Cardiac muscle cell (in vitro differentiated cells and primary cell): ENCODE data around the gene TSEN2. TPM values are rescaled to one million over a fixed set of nuclear protein-coding genes. Genes with fewer than 3 reads are reported as not detected.
A peak's percentile ranks its signal among the peaks of the same experiment; 100 is the strongest.

Experiments
- DNase-seq, 2 donors: peaks; one replicate each; pipeline versions ENCODE4 v3.0.0 to v3.0.0-alpha.2; 2010 to 2017; ENCODE audit warnings: low read depth in 1 of 2, low spot score in 1 of 2
- H3K27ac ChIP-seq: fragments of 200-600 bp; sonication (generic); 2 replicates; pipeline ENCODE4 v1.5.1; 2016
- H3K27me3 ChIP-seq: fragments of 200-600 bp; sonication (generic); 2 replicates; pipeline ENCODE4 v1.6.0; 2016; ENCODE audit warnings: control low read depth
- H3K36me3 ChIP-seq: fragments of 200-600 bp; sonication (generic); 2 replicates; pipeline ENCODE4 v1.5.1; 2016; ENCODE audit warnings: control low read depth
- H3K4me1 ChIP-seq: fragments of 200-600 bp; sonication (generic); 2 replicates; pipeline ENCODE4 v1.8.1; 2017; ENCODE audit warnings: low read depth, mild to moderate bottlenecking, mixed run types
- H3K4me3 ChIP-seq: fragments of 200-600 bp; sonication (generic); 2 replicates; pipeline ENCODE4 v1.5.1; 2016; ENCODE audit warnings: mild to moderate bottlenecking
- H3K9me3 ChIP-seq: fragments of 200-600 bp; sonication (generic); 2 replicates; pipeline ENCODE4 v1.5.1; 2017; ENCODE audit warnings: low read depth, mild to moderate bottlenecking, control low read depth
- CTCF ChIP-seq: IDR thresholded peaks from 2 replicates; pipeline ENCODE4 v1.5.1; 2012; ENCODE audit warnings: low read depth, mild to moderate bottlenecking, low read length
- polyA plus RNA-seq: library from polyadenylated mRNA; unstranded; fragments of >200 nt; fragmentation: Nextera tagmentation; extraction: Ambion mirVana; gene quantifications from 2 replicates; pipeline ENCODE4 v1.2.1, GENCODE V29; 2016
- total RNA-seq: library from RNA; depleted of rRNA; stranded (reverse); fragments of >200 nt; gene quantifications from 2 replicates; pipeline ENCODE4 v1.2.3, GENCODE V29; 2016

Gene TSEN2
- total and polyA plus RNA-seq, 2 experiments from 2014 or later: 24.4 to 25.7 TPM

- H3K27ac ChIP-seq: no peak overlapping the region
- no peaks in the 10 kb centered on the region for H3K27me3 ChIP-seq
- H3K9me3 ChIP-seq: no peaks in the 10 kb centered on the region
- H3K36me3 ChIP-seq: no peaks in the 10 kb centered on the region
- H3K4me3 ChIP-seq: no peak overlapping the region
- H3K4me1 ChIP-seq: peaks cover 11% of the 10 kb centered on the region
- DNase-seq: no peak
- TF ChIP-seq CTCF: no peak
Observed at GRCh38 chr3:12439161-12439940, 44.9 kb upstream of the TSEN2 start.

GRCh38 chr3:12440927-12441714, 43.2 kb upstream of the TSEN2 start:
- TF ChIP-seq CTCF: no peak
- Histone ChIP-seq H3K9me3 (no peaks in the 10 kb centered on the region), H3K4me1 (peaks cover 16% of the 10 kb centered on the region), H3K27me3 (no peaks in the 10 kb centered on the region), H3K36me3 (no peaks in the 10 kb centered on the region), H3K4me3 (no peak overlapping the region), H3K27ac (no peak overlapping the region)
- peak in 1 of 2 donors; percentile 98 for DNase-seq

GRCh38 chr3:12442654-12443501, 41.4 kb upstream of the TSEN2 start:
- DNase-seq: no peak
- H3K9me3 ChIP-seq: no peaks in the 10 kb centered on the region
- H3K4me1 ChIP-seq: peaks cover 16% of the 10 kb centered on the region
- no peaks in the 10 kb centered on the region for H3K27me3 ChIP-seq
- H3K27ac ChIP-seq: no peak overlapping the region
- no peaks in the 10 kb centered on the region for H3K36me3 ChIP-seq
- no peak overlapping the region for H3K4me3 ChIP-seq
- no peak for TF ChIP-seq CTCF

GRCh38 chr3:12443781-12444522, 40.3 kb upstream of the TSEN2 start:
- no peak for TF ChIP-seq CTCF
- no peaks in the 10 kb centered on the region for H3K36me3 ChIP-seq
- H3K27me3 ChIP-seq: no peaks in the 10 kb centered on the region
- H3K27ac ChIP-seq: peak overlapping the region; percentile 6
- H3K4me1 ChIP-seq: peaks cover 16% of the 10 kb centered on the region
- no peak overlapping the region for H3K4me3 ChIP-seq
- DNase-seq: no peak
- no peaks in the 10 kb centered on the region for H3K9me3 ChIP-seq
